Loucy (cell line): ENCODE measurements around the gene MEIOB.

Experiments
- H2AFZ ChIP-seq: fragments of 200-600 bp; sonication (generic); 2 replicates; pipeline ENCODE4 v1.6.0; 2016; ENCODE audit warnings: antibody characterized with exemption, mild to moderate bottlenecking, low read length, moderate library complexity
- H3F3A ChIP-seq: fragments of 200-600 bp; 2 replicates; pipeline ENCODE4 v1.6.0; 2016; ENCODE audit warnings: antibody characterized with exemption, low read depth, mild to moderate bottlenecking
- H3K27me3 ChIP-seq: fragments of 200-600 bp; sonication (generic); 2 replicates; pipeline ENCODE4 v1.6.1; 2014; ENCODE audit warnings: low read length, mild to moderate bottlenecking; ENCODE audit not compliant: insufficient read depth, poor library complexity, severe bottlenecking
- H3K36me3 ChIP-seq: fragments of 200-600 bp; sonication (generic); 2 replicates; pipeline ENCODE4 v1.6.1; 2016; ENCODE audit warnings: low read length; ENCODE audit not compliant: insufficient read depth
- H3K4me1 ChIP-seq: fragments of 200-600 bp; sonication (generic); 2 replicates; pipeline ENCODE4 v1.5.1; 2014; ENCODE audit warnings: low read length, mild to moderate bottlenecking; ENCODE audit not compliant: insufficient read depth, poor library complexity, severe bottlenecking
- H3K4me2 ChIP-seq: fragments of 200-600 bp; sonication (generic); 2 replicates; pipeline ENCODE4 v1.6.0; 2014; ENCODE audit warnings: antibody characterized with exemption, low read length, low read depth, mild to moderate bottlenecking; ENCODE audit not compliant: poor library complexity, severe bottlenecking
- H3K4me3 ChIP-seq: fragments of 200-600 bp; sonication (generic); 2 replicates; pipeline ENCODE4 v1.5.1; 2014; ENCODE audit warnings: low read length, mild to moderate bottlenecking, mixed read lengths; ENCODE audit not compliant: poor library complexity, severe bottlenecking
- H3K79me2 ChIP-seq: fragments of 200-600 bp; sonication (generic); 2 replicates; pipeline ENCODE4 v1.6.1; 2014; ENCODE audit warnings: low read length; ENCODE audit not compliant: insufficient read depth
- H3K9ac ChIP-seq: fragments of 200-600 bp; sonication (generic); 2 replicates; pipeline ENCODE4 v1.6.0; 2014; ENCODE audit warnings: mild to moderate bottlenecking, low read depth, low read length, moderate library complexity; ENCODE audit not compliant: poor library complexity, severe bottlenecking
- H3K9me2 ChIP-seq: fragments of 200-600 bp; sonication (generic); replicated peaks from 2 replicates; pipeline ENCODE4 v1.6.1; 2016; ENCODE audit warnings: low read depth, low read length, mixed read lengths
- H3K9me3 ChIP-seq: fragments of 200-600 bp; sonication (generic); 2 replicates; pipeline ENCODE4 v1.6.1; 2014; ENCODE audit warnings: mild to moderate bottlenecking, antibody characterized with exemption, low read length, low read depth; ENCODE audit not compliant: insufficient read depth
- H4K20me1 ChIP-seq: fragments of 200-600 bp; sonication (generic); 2 replicates; pipeline ENCODE4 v1.6.0; 2014; ENCODE audit warnings: antibody characterized with exemption, low read length, mild to moderate bottlenecking; ENCODE audit not compliant: insufficient read depth, poor library complexity, severe bottlenecking
- CTCF ChIP-seq: fragments of 200-600 bp; sonication (generic); conservative IDR thresholded peaks from 2 replicates; pipeline ENCODE4 v1.5.1; 2014; ENCODE audit warnings: mild to moderate bottlenecking, antibody characterized with exemption, low read length
- EZH2phosphoT487 ChIP-seq: fragments of 200-600 bp; IDR thresholded peaks from 2 replicates; pipeline ENCODE4 v1.6.1; 2018; ENCODE audit warnings: antibody characterized with exemption, mild to moderate bottlenecking, moderate library complexity, borderline replicate concordance

The MEIOB gene

GRCh38 chr16:1816396-1817275 lies 55.3 kb downstream of the MEIOB start:
- TF ChIP-seq EZH2phosphoT487 (no peak), CTCF (no peak)
- no peaks in the 10 kb centered on the region for H3F3A ChIP-seq
- H3K9ac ChIP-seq: no peak overlapping the region
- H3K36me3 ChIP-seq: no peaks in the 10 kb centered on the region
- no peaks in the 10 kb centered on the region for H3K4me1 ChIP-seq
- no peaks in the 10 kb centered on the region for H4K20me1 ChIP-seq
- no peak overlapping the region for H3K4me3 ChIP-seq
- H3K9me2 ChIP-seq: no peaks in the 10 kb centered on the region
- H2AFZ ChIP-seq: no peak overlapping the region
- no peaks in the 10 kb centered on the region for H3K9me3 ChIP-seq
- H3K4me2 ChIP-seq: no peak overlapping the region
- no peaks in the 10 kb centered on the region for H3K27me3 ChIP-seq
- H3K79me2 ChIP-seq: no peaks in the 10 kb centered on the region

DNA sequence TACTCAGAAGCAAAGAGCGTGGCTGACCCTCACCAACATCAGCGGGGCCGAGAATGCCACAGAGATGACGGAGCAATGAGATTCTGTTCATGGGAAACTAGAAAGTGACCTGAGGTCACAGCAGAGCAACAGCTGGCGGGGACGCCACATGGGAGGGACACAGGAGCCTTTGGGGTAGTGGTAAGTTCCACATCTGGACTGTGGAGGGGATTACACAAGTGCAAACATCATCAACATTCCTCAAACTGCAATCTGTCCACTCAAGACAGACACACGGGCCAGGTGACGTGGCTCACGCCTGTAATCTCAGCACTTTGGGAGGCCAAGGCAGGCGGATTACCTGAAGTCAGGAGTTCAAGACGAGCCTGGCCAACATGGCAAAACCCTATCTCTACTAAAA lies 56.5 kb downstream of the MEIOB start:
- TF ChIP-seq EZH2phosphoT487 (no peak), CTCF (no peak)

DNA sequence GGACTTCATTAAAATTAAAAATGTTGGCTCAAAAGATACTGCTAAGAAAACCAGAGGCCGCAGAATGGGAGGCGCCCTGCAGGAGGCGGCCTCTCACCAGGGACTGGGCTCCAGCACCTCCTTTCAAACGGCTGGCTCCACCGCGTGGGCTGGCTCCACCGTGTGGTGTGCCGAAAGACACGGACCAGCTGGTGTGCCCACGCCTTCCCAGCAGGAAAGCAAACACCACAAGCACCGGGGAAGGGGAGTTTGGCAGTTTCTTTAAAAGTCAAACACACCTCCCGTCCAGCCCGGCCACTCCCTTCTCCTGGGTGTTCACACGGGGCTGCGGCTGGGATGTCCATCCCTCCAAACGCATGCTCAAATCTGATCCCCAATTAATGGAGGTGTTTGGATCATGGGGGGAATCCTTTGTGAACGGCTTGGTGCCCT lies 59.2 kb downstream of the MEIOB start:
- Histone ChIP-seq H3K9me2 (no peaks in the 10 kb centered on the region), H3K4me3 (no peak overlapping the region), H2AFZ (no peak overlapping the region), H4K20me1 (no peaks in the 10 kb centered on the region), H3K4me2 (no peak overlapping the region), H3K4me1 (no peaks in the 10 kb centered on the region), H3K9me3 (no peaks in the 10 kb centered on the region), H3K79me2 (no peaks in the 10 kb centered on the region), H3F3A (no peaks in the 10 kb centered on the region), H3K36me3 (no peaks in the 10 kb centered on the region), H3K9ac (no peak overlapping the region), H3K27me3 (no peaks in the 10 kb centered on the region)
- TF ChIP-seq EZH2phosphoT487: no peak
- peak; percentile 39 for TF ChIP-seq CTCF

More for the DNA sequence above, 56.5 kb downstream of the MEIOB start:
- Histone ChIP-seq H3K9me2 (no peaks in the 10 kb centered on the region), H4K20me1 (no peaks in the 10 kb centered on the region), H3K4me3 (no peak overlapping the region), H3K9me3 (no peaks in the 10 kb centered on the region), H2AFZ (no peak overlapping the region), H3K27me3 (no peaks in the 10 kb centered on the region), H3F3A (no peaks in the 10 kb centered on the region), H3K4me2 (no peak overlapping the region), H3K79me2 (no peaks in the 10 kb centered on the region), H3K36me3 (no peaks in the 10 kb centered on the region), H3K9ac (no peak overlapping the region), H3K4me1 (no peaks in the 10 kb centered on the region)
